Gastrocnemius medialis (tissue), 4 donors: ENCODE results near the gene MAGEB3. TPM values are rescaled to one million over a fixed set of nuclear protein-coding genes. Genes with fewer than 3 reads are reported as not detected.

Experiments
- ATAC-seq, 2 donors: fragments of 150-250 bp; one replicate each; pipeline ENCODE4 v1.9.1; 2016
- DNase-seq, 2 donors: peaks; one replicate each; pipeline ENCODE4 v3.0.0-alpha.2; 2019
- H3K27ac ChIP-seq, 4 donors: fragments of 200-600 bp; sonication (generic); 1 replicate in 1 of 4; 2 replicates in 3 of 4; pipeline ENCODE4 v1.5.1; 2016 to 2018; ENCODE audit warnings: mild to moderate bottlenecking in 2 of 4, moderate library complexity in 1 of 4
- H3K27me3 ChIP-seq, 3 donors: fragments of 200-600 bp; sonication (generic) in 2 of 3; 1 replicate in 1 of 3; 2 replicates in 2 of 3; pipeline versions ENCODE4 v1.5.1 to v1.6.0; 2016 to 2019; ENCODE audit warnings: mild to moderate bottlenecking in 1 of 3, moderate library complexity in 1 of 3
- H3K36me3 ChIP-seq, 2 donors: fragments of 200-600 bp; sonication (generic) in 1 of 2; one replicate each; pipeline ENCODE4 v1.5.1; 2017 to 2018
- H3K4me1 ChIP-seq, 2 donors: fragments of 200-600 bp; sonication (generic) in 1 of 2; one replicate each; pipeline ENCODE4 v1.5.1; 2016 to 2017; ENCODE audit warnings: mild to moderate bottlenecking in 2 of 2
- H3K4me3 ChIP-seq, 4 donors: fragments of 200-600 bp; sonication (generic) in 3 of 4; 1 replicate in 1 of 4; 2 replicates in 3 of 4; pipeline ENCODE4 v1.5.1; 2016 to 2019; ENCODE audit warnings: mild to moderate bottlenecking in 2 of 4
- H3K9me3 ChIP-seq, 3 donors: fragments of 200-600 bp; sonication (generic) in 2 of 3; 1 replicate in 1 of 3; 2 replicates in 2 of 3; pipeline ENCODE4 v1.5.1; 2016 to 2019
- POLR2A ChIP-seq, 2 donors: fragments of 450-650 bp; IDR thresholded peaks; one replicate each; pipeline ENCODE4 v1.6.1; 2017; ENCODE audit warnings: antibody characterized with exemption in 2 of 2, mild to moderate bottlenecking in 2 of 2, moderate library complexity in 2 of 2
- in situ Hi-C, 4 donors: fragments of 200-750 bp; cut with MboI; loops; one replicate each; pipeline versions ENCODE4 v1.15.0 to v1.8.0; 2017; ENCODE audit warnings: low sequenced_read_pairs in 4 of 4
- intact Hi-C: fragments of 100-400 bp; cut with DNase I; formaldehyde crosslinking; loops from one replicate; pipeline ENCODE4 v1.15.1; 2023; ENCODE audit warnings: low total_unique reads
- total RNA-seq, 4 donors: library from RNA; depleted of rRNA; stranded (reverse); fragments of >200 nt; gene quantifications; one replicate each; pipeline versions ENCODE4 v1.1.0 to v1.2.3, GENCODE V29; 2016
- TF ChIP-seq, protein P1 (sequence below), 5 experiments: fragments of 450-650 bp in 3 of 5; fragments of 200-600 bp in 2 of 5; sonication (generic) in 2 of 5; IDR thresholded peaks in 4 of 5; conservative IDR thresholded peaks in 1 of 5; 1 replicate in 4 of 5; 2 replicates in 1 of 5; pipeline ENCODE4 v1.5.1; 2016 to 2019; ENCODE audit warnings: antibody characterized with exemption in 5 of 5, mild to moderate bottlenecking in 3 of 5, moderate library complexity in 3 of 5

Gene MAGEB3
- total RNA-seq, 4 donors from 2014 or later, result not detected

DNA sequence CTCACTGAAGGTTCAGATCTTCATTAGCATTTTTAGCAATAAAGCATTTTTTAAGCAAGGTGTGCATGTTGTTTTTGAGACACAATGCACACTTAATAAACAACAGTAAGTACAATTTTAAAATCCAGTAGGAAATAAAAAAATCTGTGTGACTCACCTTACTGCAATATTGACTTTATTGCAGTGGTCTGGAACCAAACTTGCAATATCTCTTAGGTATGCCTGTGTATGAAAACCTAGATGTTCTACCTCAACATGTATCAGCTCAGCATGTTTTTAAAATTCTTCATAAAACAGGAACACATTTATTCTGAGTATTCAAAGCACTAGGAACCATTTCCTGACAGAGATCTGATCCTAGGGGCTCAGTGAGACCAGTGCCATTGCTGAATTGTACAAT, 52.1 kb downstream of the MAGEB3 start:
- TF ChIP-seq, protein P1, sequence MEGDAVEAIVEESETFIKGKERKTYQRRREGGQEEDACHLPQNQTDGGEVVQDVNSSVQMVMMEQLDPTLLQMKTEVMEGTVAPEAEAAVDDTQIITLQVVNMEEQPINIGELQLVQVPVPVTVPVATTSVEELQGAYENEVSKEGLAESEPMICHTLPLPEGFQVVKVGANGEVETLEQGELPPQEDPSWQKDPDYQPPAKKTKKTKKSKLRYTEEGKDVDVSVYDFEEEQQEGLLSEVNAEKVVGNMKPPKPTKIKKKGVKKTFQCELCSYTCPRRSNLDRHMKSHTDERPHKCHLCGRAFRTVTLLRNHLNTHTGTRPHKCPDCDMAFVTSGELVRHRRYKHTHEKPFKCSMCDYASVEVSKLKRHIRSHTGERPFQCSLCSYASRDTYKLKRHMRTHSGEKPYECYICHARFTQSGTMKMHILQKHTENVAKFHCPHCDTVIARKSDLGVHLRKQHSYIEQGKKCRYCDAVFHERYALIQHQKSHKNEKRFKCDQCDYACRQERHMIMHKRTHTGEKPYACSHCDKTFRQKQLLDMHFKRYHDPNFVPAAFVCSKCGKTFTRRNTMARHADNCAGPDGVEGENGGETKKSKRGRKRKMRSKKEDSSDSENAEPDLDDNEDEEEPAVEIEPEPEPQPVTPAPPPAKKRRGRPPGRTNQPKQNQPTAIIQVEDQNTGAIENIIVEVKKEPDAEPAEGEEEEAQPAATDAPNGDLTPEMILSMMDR (IDR thresholded peaks at IDR 0.05 in 4 of 5, conservative IDR thresholded peaks at IDR 0.05 in 1 of 5), result no peak
- no peak for TF ChIP-seq POLR2A (IDR thresholded peaks at IDR 0.05)
- ATAC-seq (no peak), DNase-seq (no peak)
- Histone ChIP-seq H3K4me3 (no peak overlapping the region), H3K27ac (no peak overlapping the region), H3K36me3 (no peaks in the 10 kb centered on the region), H3K9me3 (no peaks in the 10 kb centered on the region), H3K4me1 (no peaks in the 10 kb centered on the region), H3K27me3 (no peaks in the 10 kb centered on the region)
- intact Hi-C loops (no loop called here), in situ Hi-C loops (loop anchor here in 1 of 4 donors (25.0 kb wide), 1 partner anchor 95 kb away; no protein-coding TSS in a partner anchor)

DNA sequence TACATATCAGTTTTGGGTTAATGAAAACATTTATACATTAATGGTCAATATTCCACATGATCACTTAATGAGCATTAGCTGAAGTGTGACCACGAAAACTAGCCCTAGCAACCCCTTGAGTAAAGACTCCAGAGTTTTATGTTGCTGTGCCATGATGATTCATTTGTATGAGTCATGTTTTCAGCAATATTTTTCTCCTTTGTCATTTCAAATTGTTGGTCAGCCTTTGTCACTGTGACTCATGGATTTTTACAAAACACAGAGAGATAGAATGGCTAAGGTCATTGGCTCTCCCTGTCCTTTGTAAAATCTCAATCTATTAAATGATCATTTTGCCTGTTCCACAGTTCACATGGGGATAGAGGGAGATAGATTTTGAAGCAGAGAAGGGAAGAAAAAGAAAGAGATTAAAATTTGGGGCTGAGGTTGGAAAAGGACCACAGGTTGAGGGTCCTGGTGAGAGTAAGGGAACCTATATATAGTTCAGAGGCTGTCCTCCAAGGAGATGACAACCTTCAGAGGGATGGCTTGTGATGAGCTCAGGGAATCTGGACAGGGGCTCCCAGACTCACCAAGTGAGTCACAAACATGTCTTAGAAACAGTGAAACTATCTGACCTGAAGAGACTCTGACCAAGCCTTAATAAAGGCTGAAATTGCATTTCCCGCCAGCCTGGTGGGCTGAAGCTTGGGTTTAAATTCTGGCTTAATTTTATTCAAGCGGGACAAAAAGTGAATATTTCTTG, 53.2 kb downstream of the MAGEB3 start:
- TF ChIP-seq POLR2A (IDR thresholded peaks at IDR 0.05), result no peak
- TF ChIP-seq, protein P1 (IDR thresholded peaks at IDR 0.05 in 4 of 5, conservative IDR thresholded peaks at IDR 0.05 in 1 of 5), result no peak
- no peaks in the 10 kb centered on the region for H3K9me3 ChIP-seq
- no peaks in the 10 kb centered on the region for H3K27me3 ChIP-seq
- in situ Hi-C loops (loop anchor here in 1 of 4 donors (25.0 kb wide), 1 partner anchor 96 kb away; no protein-coding TSS in a partner anchor), intact Hi-C loops (no loop called here)
- H3K4me3 ChIP-seq, result no peak overlapping the region
- no peak overlapping the region for H3K27ac ChIP-seq
- no peaks in the 10 kb centered on the region for H3K4me1 ChIP-seq
- DNase-seq (no peak), ATAC-seq (peak; percentile 30 to 41)
- H3K36me3 ChIP-seq, result no peaks in the 10 kb centered on the region

Other genes starting within 250 kb of the MAGEB3 start
- not detected for gene MAGEB2, start 15.1 kb upstream of the MAGEB3 start, total RNA-seq
- gene MAGEB4, start 11.3 kb downstream of the MAGEB3 start, total RNA-seq, result not detected
- not detected for gene MAGEB1, start 16.5 kb downstream of the MAGEB3 start, total RNA-seq
- gene NR0B1, start 78.7 kb downstream of the MAGEB3 start, total RNA-seq, result not detected